Gastrocnemius medialis (tissue), 4 donors: Measurements from ENCODE around the gene PEX1. TPM values are rescaled to one million over a fixed set of nuclear protein-coding genes. Genes with fewer than 3 reads are reported as not detected.
"Not testable (repeated sequence)": the region's sequence is repeated elsewhere in the genome, so short reads cannot be mapped to it uniquely, and the experiment has no call there.

Experiments
- ATAC-seq, 2 donors: fragments of 150-250 bp; one replicate each; pipeline ENCODE4 v1.9.1; 2016
- DNase-seq, 2 donors: peaks; one replicate each; pipeline ENCODE4 v3.0.0-alpha.2; 2019
- H3K27ac ChIP-seq, 4 donors: fragments of 200-600 bp; sonication (generic); 1 replicate in 1 of 4; 2 replicates in 3 of 4; pipeline ENCODE4 v1.5.1; 2016 to 2018; ENCODE audit warnings: mild to moderate bottlenecking in 2 of 4, moderate library complexity in 1 of 4
- H3K27me3 ChIP-seq, 3 donors: fragments of 200-600 bp; sonication (generic) in 2 of 3; 1 replicate in 1 of 3; 2 replicates in 2 of 3; pipeline versions ENCODE4 v1.5.1 to v1.6.0; 2016 to 2019; ENCODE audit warnings: mild to moderate bottlenecking in 1 of 3, moderate library complexity in 1 of 3
- H3K36me3 ChIP-seq, 2 donors: fragments of 200-600 bp; sonication (generic) in 1 of 2; one replicate each; pipeline ENCODE4 v1.5.1; 2017 to 2018
- H3K4me1 ChIP-seq, 2 donors: fragments of 200-600 bp; sonication (generic) in 1 of 2; one replicate each; pipeline ENCODE4 v1.5.1; 2016 to 2017; ENCODE audit warnings: mild to moderate bottlenecking in 2 of 2
- H3K4me3 ChIP-seq, 4 donors: fragments of 200-600 bp; sonication (generic) in 3 of 4; 1 replicate in 1 of 4; 2 replicates in 3 of 4; pipeline ENCODE4 v1.5.1; 2016 to 2019; ENCODE audit warnings: mild to moderate bottlenecking in 2 of 4
- H3K9me3 ChIP-seq, 3 donors: fragments of 200-600 bp; sonication (generic) in 2 of 3; 1 replicate in 1 of 3; 2 replicates in 2 of 3; pipeline ENCODE4 v1.5.1; 2016 to 2019
- POLR2A ChIP-seq, 2 donors: fragments of 450-650 bp; IDR thresholded peaks; one replicate each; pipeline ENCODE4 v1.6.1; 2017; ENCODE audit warnings: antibody characterized with exemption in 2 of 2, mild to moderate bottlenecking in 2 of 2, moderate library complexity in 2 of 2
- in situ Hi-C, 4 donors: fragments of 200-750 bp; cut with MboI; loops; one replicate each; pipeline versions ENCODE4 v1.15.0 to v1.8.0; 2017; ENCODE audit warnings: low sequenced_read_pairs in 4 of 4
- intact Hi-C: fragments of 100-400 bp; cut with DNase I; formaldehyde crosslinking; loops from one replicate; pipeline ENCODE4 v1.15.1; 2023; ENCODE audit warnings: low total_unique reads
- total RNA-seq, 4 donors: library from RNA; depleted of rRNA; stranded (reverse); fragments of >200 nt; gene quantifications; one replicate each; pipeline versions ENCODE4 v1.1.0 to v1.2.3, GENCODE V29; 2016
- TF ChIP-seq, protein P1 (sequence below), 5 experiments: fragments of 450-650 bp in 3 of 5; fragments of 200-600 bp in 2 of 5; sonication (generic) in 2 of 5; IDR thresholded peaks in 4 of 5; conservative IDR thresholded peaks in 1 of 5; 1 replicate in 4 of 5; 2 replicates in 1 of 5; pipeline ENCODE4 v1.5.1; 2016 to 2019; ENCODE audit warnings: antibody characterized with exemption in 5 of 5, mild to moderate bottlenecking in 3 of 5, moderate library complexity in 3 of 5

Gene PEX1
- total RNA-seq, 4 donors from 2014 or later, result 8.0 to 22.3 (median 12.3) TPM

DNA sequence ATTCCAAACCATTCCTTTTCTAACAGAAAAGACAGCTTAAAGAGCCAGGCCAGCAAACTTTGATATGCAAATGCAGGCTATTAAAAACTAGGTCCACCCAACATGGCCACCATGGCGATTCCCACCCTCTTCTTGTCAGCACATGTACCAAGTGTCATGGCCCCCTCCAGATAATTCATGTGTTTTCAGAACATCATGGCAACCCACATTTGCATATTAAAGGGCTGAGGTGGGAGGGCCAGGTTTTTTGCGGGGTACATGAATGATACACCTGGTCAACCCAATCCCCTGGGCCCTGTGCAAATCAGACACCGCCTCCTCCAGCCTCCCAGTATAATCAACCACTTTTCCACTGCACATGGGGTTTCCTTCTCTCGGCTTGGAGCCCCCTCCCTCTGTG is 49.6 kb downstream of the PEX1 start:
- no peak for ATAC-seq
- Histone ChIP-seq H3K27me3 (no peaks in the 10 kb centered on the region), H3K36me3 (peaks cover 0 to 16% of the 10 kb centered on the region in 2 donors), H3K9me3 (no peaks in the 10 kb centered on the region), H3K27ac (no peak overlapping the region), H3K4me3 (no peak overlapping the region), H3K4me1 (no peaks in the 10 kb centered on the region)
- DNase-seq, result no peak
- in situ Hi-C loops (no loop called here), intact Hi-C loops (no loop called here)
- TF ChIP-seq, protein P1, sequence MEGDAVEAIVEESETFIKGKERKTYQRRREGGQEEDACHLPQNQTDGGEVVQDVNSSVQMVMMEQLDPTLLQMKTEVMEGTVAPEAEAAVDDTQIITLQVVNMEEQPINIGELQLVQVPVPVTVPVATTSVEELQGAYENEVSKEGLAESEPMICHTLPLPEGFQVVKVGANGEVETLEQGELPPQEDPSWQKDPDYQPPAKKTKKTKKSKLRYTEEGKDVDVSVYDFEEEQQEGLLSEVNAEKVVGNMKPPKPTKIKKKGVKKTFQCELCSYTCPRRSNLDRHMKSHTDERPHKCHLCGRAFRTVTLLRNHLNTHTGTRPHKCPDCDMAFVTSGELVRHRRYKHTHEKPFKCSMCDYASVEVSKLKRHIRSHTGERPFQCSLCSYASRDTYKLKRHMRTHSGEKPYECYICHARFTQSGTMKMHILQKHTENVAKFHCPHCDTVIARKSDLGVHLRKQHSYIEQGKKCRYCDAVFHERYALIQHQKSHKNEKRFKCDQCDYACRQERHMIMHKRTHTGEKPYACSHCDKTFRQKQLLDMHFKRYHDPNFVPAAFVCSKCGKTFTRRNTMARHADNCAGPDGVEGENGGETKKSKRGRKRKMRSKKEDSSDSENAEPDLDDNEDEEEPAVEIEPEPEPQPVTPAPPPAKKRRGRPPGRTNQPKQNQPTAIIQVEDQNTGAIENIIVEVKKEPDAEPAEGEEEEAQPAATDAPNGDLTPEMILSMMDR (IDR thresholded peaks at IDR 0.05 in 4 of 5, conservative IDR thresholded peaks at IDR 0.05 in 1 of 5), result no peak
- no peak for TF ChIP-seq POLR2A (IDR thresholded peaks at IDR 0.05)

DNA sequence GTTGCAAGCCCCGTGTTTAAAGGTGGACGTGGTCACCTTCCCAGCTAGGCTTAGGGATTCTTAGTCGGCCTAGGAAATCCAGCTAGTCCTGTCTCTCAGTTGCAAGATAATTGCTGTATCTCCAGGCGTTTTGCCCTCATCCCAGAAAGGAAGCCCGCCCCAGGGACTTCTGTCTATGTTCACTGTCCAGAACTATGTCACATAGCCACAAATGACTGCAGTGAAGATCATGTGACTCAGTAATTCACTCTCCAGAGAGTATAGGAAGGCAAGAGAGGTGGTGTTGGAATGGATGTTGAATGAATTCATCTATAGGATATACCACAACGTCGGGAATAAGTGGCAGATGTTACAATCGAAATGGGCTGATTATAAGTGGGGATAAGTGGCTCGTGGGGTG is 50.2 kb downstream of the PEX1 start:
- Histone ChIP-seq H3K9me3 (no peaks in the 10 kb centered on the region), H3K4me3 (no peak overlapping the region), H3K27ac (no peak overlapping the region), H3K36me3 (peaks cover 0 to 16% of the 10 kb centered on the region in 2 donors), H3K4me1 (no peaks in the 10 kb centered on the region), H3K27me3 (no peaks in the 10 kb centered on the region)
- in situ Hi-C loops (no loop called here), intact Hi-C loops (no loop called here)
- no peak for TF ChIP-seq POLR2A (IDR thresholded peaks at IDR 0.05)
- TF ChIP-seq, protein P1 (IDR thresholded peaks at IDR 0.05 in 4 of 5, conservative IDR thresholded peaks at IDR 0.05 in 1 of 5), result no peak
- ATAC-seq, result no peak
- DNase-seq, result no peak

DNA sequence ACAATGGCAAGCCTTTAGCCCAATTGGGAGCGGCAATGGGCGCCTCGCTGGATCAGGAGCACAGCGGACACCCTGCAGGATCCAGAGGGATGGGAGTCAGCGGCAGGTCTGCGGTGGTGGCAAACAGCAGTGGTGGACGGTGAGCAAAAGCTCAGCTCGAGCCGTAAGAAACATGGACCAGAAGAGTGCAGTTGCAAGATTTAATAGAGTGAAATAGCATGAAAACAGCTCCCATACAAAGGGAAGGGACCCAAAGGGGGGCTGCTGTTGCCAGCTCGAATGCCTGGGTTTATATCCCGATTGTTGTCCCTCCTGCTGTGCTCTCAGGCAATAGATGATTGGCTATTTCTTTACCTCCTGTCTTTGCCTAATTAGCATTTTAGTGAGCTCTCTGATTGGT is 50.6 kb downstream of the PEX1 start, which contains the start of gene ERVW-1:
TSS of gene ERVW-1 (minus strand) at position 266 of the 400 bp plus-strand sequence. CDS start 7,565 bp downstream, outside the sequence.
- in situ Hi-C loops, H3K27me3 ChIP-seq, intact Hi-C loops, H3K4me3 ChIP-seq, ATAC-seq, H3K9me3 ChIP-seq, H3K27ac ChIP-seq, H3K4me1 ChIP-seq, DNase-seq: not testable (repeated sequence)
- H3K36me3 ChIP-seq, result peaks cover 0 to 17% of the 10 kb centered on the region in 2 donors

DNA sequence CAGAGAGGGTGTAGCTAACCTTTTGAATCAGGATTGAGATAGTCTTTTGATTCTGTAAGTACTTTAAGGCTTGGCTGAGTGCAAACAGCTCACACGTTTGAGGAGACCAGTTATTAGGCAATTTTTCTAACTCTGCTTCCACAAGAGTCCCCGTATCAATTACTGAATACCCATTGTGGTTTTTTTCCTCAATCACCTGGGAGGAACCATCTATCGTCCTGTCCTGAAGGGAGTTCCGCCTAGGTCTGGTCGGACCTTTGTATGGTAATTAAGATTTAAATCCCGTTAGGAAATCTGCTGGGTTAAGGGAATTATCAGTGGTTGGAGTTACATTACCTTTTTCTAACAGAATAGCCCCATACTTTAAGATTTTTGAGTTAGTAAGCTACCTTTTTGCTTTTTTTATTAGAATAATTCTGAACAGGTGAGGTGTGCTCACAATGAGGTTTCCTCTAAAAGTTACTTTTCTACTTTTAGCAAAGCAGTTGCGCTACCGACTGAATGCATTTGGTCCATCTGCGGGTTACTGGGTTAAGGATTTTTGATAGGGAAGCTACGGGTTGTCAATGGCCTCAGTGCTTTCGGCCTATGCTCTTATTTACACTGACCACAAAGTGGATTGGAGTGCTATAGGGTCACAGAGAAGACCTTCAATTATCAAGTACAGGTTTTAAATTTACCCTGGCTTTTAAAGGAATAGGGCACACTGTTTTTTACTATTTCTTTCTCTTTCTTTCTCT is 52.3 kb downstream of the PEX1 start:
- ATAC-seq, H3K27ac ChIP-seq, DNase-seq, H3K9me3 ChIP-seq, H3K4me1 ChIP-seq, H3K4me3 ChIP-seq, intact Hi-C loops, H3K27me3 ChIP-seq, in situ Hi-C loops: not testable (repeated sequence)
- H3K36me3 ChIP-seq, result peaks cover 0 to 22% of the 10 kb centered on the region in 2 donors

DNA sequence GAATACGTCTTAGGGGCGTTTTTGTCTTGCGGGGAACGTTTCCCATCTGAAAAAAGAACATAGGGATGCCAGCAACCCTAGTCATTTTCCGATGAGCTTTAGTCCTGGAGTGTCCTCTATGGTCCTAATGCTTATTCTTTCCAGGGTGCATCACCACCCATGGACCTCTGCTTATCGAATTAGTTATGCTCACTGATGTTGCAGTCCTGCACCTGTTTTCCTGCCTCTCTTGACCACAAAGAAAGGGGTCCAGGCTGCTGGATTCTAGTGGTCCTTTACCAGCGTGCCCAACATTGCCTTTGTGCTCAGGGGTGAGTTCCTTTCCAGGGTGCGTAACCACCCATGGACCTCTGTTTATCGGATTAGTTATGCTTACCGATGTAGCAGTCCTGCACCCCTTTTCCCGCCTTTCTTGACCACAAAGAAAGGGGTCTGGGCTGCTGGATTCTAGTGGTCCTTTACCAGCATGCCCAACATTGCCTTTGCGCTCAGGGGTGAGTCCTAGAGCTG is 53.0 kb downstream of the PEX1 start:
- DNase-seq, H3K4me3 ChIP-seq, H3K9me3 ChIP-seq, H3K27ac ChIP-seq, H3K27me3 ChIP-seq, H3K4me1 ChIP-seq, in situ Hi-C loops, ATAC-seq, intact Hi-C loops: not testable (repeated sequence)
- peaks cover 0 to 22% of the 10 kb centered on the region in 2 donors for H3K36me3 ChIP-seq

DNA sequence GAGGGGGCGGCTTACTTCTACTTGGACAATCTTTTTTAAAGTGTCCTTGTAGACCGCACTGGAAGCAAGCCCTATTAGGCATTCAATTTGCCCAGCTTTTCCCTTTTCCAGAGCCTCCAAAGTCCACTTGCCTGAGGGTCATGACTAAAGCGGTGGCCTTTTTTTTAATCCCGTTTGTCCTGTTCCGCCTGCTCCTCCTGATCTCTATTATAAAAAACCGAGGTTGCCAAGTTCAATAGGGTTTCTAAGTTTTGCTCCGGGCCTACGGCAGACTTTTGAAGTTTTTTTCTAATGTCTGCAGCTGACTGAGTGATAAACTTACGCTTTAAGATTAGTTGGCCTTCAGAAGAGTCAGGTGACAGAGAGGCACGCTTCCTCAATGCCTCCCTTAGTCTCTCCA is 54.3 kb downstream of the PEX1 start:
- H3K27me3 ChIP-seq, in situ Hi-C loops, DNase-seq, H3K4me1 ChIP-seq, H3K27ac ChIP-seq, intact Hi-C loops, ATAC-seq, H3K4me3 ChIP-seq, H3K9me3 ChIP-seq: not testable (repeated sequence)
- H3K36me3 ChIP-seq, result peaks cover 0 to 22% of the 10 kb centered on the region in 2 donors

DNA sequence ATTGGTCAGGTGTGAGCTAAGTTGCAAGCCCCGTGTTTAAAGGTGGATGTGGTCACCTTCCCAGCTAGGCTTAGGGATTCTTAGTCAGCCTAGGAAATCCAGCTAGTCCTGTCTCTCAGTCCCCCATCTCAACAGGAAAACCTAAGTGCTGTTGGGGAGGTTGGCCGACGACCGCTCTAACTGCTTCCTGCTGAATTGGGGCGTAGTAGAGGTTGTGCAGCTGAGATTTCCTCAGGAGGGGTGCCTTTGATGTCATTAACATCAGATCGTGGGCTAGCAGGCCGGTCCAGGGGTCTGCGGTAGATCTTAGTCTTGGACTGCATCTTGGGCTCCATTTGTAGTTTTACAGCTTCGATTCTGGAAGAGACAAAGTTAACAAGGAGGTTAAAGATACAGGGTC is 59.7 kb downstream of the PEX1 start:
- H3K27ac ChIP-seq, intact Hi-C loops, H3K4me1 ChIP-seq, in situ Hi-C loops, H3K9me3 ChIP-seq, H3K27me3 ChIP-seq, ATAC-seq, DNase-seq, H3K4me3 ChIP-seq: not testable (repeated sequence)
- H3K36me3 ChIP-seq, result peaks cover 0 to 29% of the 10 kb centered on the region in 2 donors
